HG02759 (cell line): Measurements from ENCODE around the gene HNRNPAB.

Experiments
- ATAC-seq: cut with Tn5 transposase; IDR thresholded peaks from one replicate; pipeline ENCODE4 v1.9.1; 2021; ENCODE audit warnings: mild to moderate bottlenecking, moderate library complexity; ENCODE audit not compliant: unreplicated experiment

Gene HNRNPAB

GRCh38 chr5:178204182-178204934, at the start of gene HNRNPAB:
HNRNPAB (plus strand) TSS chr5:178204533; CDS start chr5:178204838, 305 bp downstream.
- peak; percentile 78 for ATAC-seq

- ATAC-seq = no peak
Observed at GRCh38 chr5:178155065-178155464, 49.3 kb upstream of the HNRNPAB start.

- ATAC-seq = no peak
Observed at GRCh38 chr5:178160176-178160575, 44.2 kb upstream of the HNRNPAB start.

- ATAC-seq = no peak
Observed at GRCh38 chr5:178162481-178162880, 41.9 kb upstream of the HNRNPAB start.

- peak; percentile 94 for ATAC-seq
Observed at GRCh38 chr5:178163772-178164735, 40.3 kb upstream of the HNRNPAB start.

GRCh38 chr5:178165581-178165980, 38.8 kb upstream of the HNRNPAB start:
- ATAC-seq = no peak

- ATAC-seq = no peak
Observed at GRCh38 chr5:178170455-178170854, 33.9 kb upstream of the HNRNPAB start.

GRCh38 chr5:178174456-178174855, 29.9 kb upstream of the HNRNPAB start:
- no peak for ATAC-seq

GRCh38 chr5:178176791-178177190, 27.5 kb upstream of the HNRNPAB start:
- ATAC-seq = no peak

GRCh38 chr5:178177569-178177968, 26.8 kb upstream of the HNRNPAB start:
- ATAC-seq = no peak

GRCh38 chr5:178180141-178180863, 24.0 kb upstream of the HNRNPAB start:
- no peak for ATAC-seq

- no peak for ATAC-seq
Observed at GRCh38 chr5:178182158-178182876, 22.0 kb upstream of the HNRNPAB start.

- ATAC-seq = no peak
Observed at GRCh38 chr5:178186427-178186826, 17.9 kb upstream of the HNRNPAB start.

- ATAC-seq = no peak
Observed at GRCh38 chr5:178187014-178187413, 17.3 kb upstream of the HNRNPAB start, which contains the start of gene GMCL2. GMCL2 (minus strand) TSS chr5:178187371; CDS start chr5:178187299, 72 bp downstream.

- ATAC-seq = no peak
Observed at GRCh38 chr5:178189433-178189832, 14.9 kb upstream of the HNRNPAB start.

- no peak for ATAC-seq
Observed at GRCh38 chr5:178191661-178192060, 12.7 kb upstream of the HNRNPAB start.

- no peak for ATAC-seq
Observed at GRCh38 chr5:178192244-178192643, 12.1 kb upstream of the HNRNPAB start.

GRCh38 chr5:178192787-178193186, 11.5 kb upstream of the HNRNPAB start:
- no peak for ATAC-seq

- ATAC-seq = no peak
Observed at GRCh38 chr5:178193251-178193809, 11.0 kb upstream of the HNRNPAB start.

- ATAC-seq = no peak
Observed at GRCh38 chr5:178194026-178194425, 10.3 kb upstream of the HNRNPAB start.
